ENCODE measurements around the gene ETDC.

ETDC gene

GRCh38 chrX:135347381-135348016 lies 38.2 kb downstream of the ETDC start:
- no peak for DNase-seq

GRCh38 chrX:135354288-135354687 lies 45.0 kb downstream of the ETDC start:
- no peak for DNase-seq

Measured in NK-92 treated with Interleukin-12 subunit alpha and Interleukin-12 subunit beta, amount 100 ng/mL, for 24 hours (cell line).